OCI-LY7 (cell line): ENCODE results near the gene E2F8. TPM values are rescaled to one million over a fixed set of nuclear protein-coding genes. Genes with fewer than 3 reads are reported as not detected.

Source experiments
- BruUV-seq: library from RNA; stranded (reverse); fragments of 400-500 nt; replicated peaks from 2 replicates; lab custom pipeline; 2021; lab: Mats Ljungman, UMichigan
- CTCF ChIA-PET: fragments of 300-600 bp; sonication (Branson Sonifier 250); formaldehyde crosslinking; loops from one replicate; lab custom pipeline; 2022; ENCODE audit warnings: antibody characterized with exemption; ENCODE audit not compliant: unreplicated experiment; lab: Charles Lee
- POLR2A ChIA-PET: fragments of 300-600 bp; sonication (Branson Sonifier 250); formaldehyde crosslinking; loops from one replicate; lab custom pipeline; 2022; ENCODE audit warnings: antibody characterized with exemption; lab: Charles Lee
- DNase-seq: peaks from one replicate; pipeline ENCODE4 v3.0.0-alpha.2; 2015; ENCODE audit warnings: low spot score
- H2AFZ ChIP-seq: fragments of 200-600 bp; sonication (generic), shearing (Covaris generic); 2 replicates; pipeline ENCODE4 v1.6.1; 2014; ENCODE audit warnings: mild to moderate bottlenecking, antibody characterized with exemption, low read length, moderate library complexity
- H3K27ac ChIP-seq: fragments of 200-600 bp; sonication (generic); 2 replicates; pipeline ENCODE4 v1.5.1; 2014; ENCODE audit warnings: mixed run types, low read depth, mild to moderate bottlenecking, moderate library complexity, low read length, inconsistent platforms; ENCODE audit not compliant: poor library complexity, severe bottlenecking
- H3K36me3 ChIP-seq: fragments of 200-600 bp; sonication (generic); 2 replicates; pipeline ENCODE4 v1.6.1; 2014; ENCODE audit warnings: mild to moderate bottlenecking, antibody characterized with exemption, low read length, moderate library complexity, mixed read lengths; ENCODE audit not compliant: insufficient read depth
- H3K4me1 ChIP-seq: fragments of 200-600 bp; sonication (generic); 2 replicates; pipeline ENCODE4 v1.5.1; 2014; ENCODE audit warnings: mild to moderate bottlenecking, low read length; ENCODE audit not compliant: insufficient read depth, poor library complexity, severe bottlenecking
- H3K4me2 ChIP-seq: fragments of 200-600 bp; sonication (generic); 2 replicates; pipeline ENCODE4 v1.6.1; 2014; ENCODE audit warnings: mild to moderate bottlenecking, low read length
- H3K4me3 ChIP-seq: fragments of 200-600 bp; sonication (generic); 2 replicates; pipeline ENCODE4 v1.5.1; 2014; ENCODE audit warnings: mild to moderate bottlenecking, low read depth, low read length; ENCODE audit not compliant: poor library complexity, severe bottlenecking
- H3K79me2 ChIP-seq: fragments of 200-600 bp; sonication (generic); 2 replicates; pipeline ENCODE4 v1.6.1; 2016; ENCODE audit warnings: low read depth, mild to moderate bottlenecking, low read length, moderate library complexity, mixed read lengths; ENCODE audit not compliant: insufficient read depth
- H3K9me2 ChIP-seq: fragments of 200-600 bp; sonication (generic); 2 replicates; pipeline ENCODE4 v1.6.1; 2016; ENCODE audit warnings: mild to moderate bottlenecking, low read length, mixed read lengths; ENCODE audit not compliant: insufficient read depth
- H3K9me3 ChIP-seq: fragments of 200-600 bp; sonication (generic); 2 replicates; pipeline ENCODE4 v1.6.1; 2014; ENCODE audit warnings: mild to moderate bottlenecking, mixed run types, low read length, mixed read lengths
- H4K20me1 ChIP-seq: fragments of 200-600 bp; sonication (generic); 2 replicates; pipeline ENCODE4 v1.6.1; 2014; ENCODE audit warnings: mild to moderate bottlenecking, antibody characterized with exemption, low read length, moderate library complexity, mixed read lengths; ENCODE audit not compliant: insufficient read depth
- EZH2phosphoT487 ChIP-seq: fragments of 200-600 bp; sonication (generic); IDR thresholded peaks from 2 replicates; pipeline ENCODE4 v1.6.1; 2018; ENCODE audit warnings: low read depth, borderline replicate concordance, mild to moderate bottlenecking, mixed run types, antibody characterized with exemption, low read length, moderate library complexity, mixed read lengths
- intact Hi-C: fragments of 100-400 bp; cut with micrococcal nuclease; formaldehyde crosslinking; loops from one replicate; pipeline ENCODE4 v1.10.0; 2022; ENCODE audit not compliant: unreplicated experiment
- total RNA-seq, 2 experiments: library from RNA; depleted of rRNA in 1 of 2; stranded (reverse); fragments of >200 nt in 1 of 2; shearing (Covaris generic) in 1 of 2; gene quantifications; 2 replicates each; pipeline ENCODE4 v1.2.3, GENCODE V29; 2014 to 2022
- TF ChIP-seq, protein P1 (sequence below): fragments of 200-600 bp; sonication (generic); conservative IDR thresholded peaks from 2 replicates; pipeline ENCODE4 v1.5.1; 2014; ENCODE audit warnings: mild to moderate bottlenecking, antibody characterized with exemption, low read length, moderate library complexity, mixed read lengths

E2F8 gene
- total RNA-seq, 2 experiments from 2014 or later, result 29.3 to 55.7 TPM

DNA sequence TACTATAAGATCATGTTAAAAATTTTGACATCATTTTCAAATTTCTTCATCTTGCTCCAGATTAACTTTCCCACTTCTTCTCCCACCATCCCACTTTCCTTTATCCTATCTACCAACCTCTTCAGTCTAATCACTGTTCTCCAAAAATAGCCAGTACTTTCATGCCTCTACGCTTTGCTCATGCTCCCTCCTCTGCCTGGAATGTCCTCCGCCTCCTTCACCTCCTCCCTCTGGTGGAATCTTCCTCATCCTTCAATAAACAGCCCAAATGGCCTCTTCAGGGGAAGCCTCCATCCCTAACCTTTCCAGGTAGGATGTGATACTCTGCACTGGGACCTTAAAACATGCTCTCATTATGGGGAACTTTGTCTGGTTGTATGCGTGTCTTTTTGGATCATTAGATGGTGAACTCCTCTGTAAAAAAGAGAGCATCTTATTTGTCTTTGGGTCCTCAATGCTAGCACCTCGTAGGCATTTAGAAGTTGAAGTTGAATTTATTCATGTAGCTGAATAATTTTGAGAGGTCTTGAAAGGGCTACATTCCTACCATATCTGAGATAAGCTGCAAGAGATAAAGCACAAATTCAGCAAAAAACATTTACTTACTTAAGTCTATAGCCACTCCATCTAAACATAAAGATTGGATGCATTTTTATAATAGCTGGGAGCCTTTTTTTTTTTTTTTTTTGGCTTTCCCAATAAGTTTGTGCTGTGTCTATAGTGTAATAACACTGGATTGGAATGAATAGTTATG, 31.0 kb downstream of the E2F8 start:
- POLR2A ChIA-PET, result no interaction called here

DNA sequence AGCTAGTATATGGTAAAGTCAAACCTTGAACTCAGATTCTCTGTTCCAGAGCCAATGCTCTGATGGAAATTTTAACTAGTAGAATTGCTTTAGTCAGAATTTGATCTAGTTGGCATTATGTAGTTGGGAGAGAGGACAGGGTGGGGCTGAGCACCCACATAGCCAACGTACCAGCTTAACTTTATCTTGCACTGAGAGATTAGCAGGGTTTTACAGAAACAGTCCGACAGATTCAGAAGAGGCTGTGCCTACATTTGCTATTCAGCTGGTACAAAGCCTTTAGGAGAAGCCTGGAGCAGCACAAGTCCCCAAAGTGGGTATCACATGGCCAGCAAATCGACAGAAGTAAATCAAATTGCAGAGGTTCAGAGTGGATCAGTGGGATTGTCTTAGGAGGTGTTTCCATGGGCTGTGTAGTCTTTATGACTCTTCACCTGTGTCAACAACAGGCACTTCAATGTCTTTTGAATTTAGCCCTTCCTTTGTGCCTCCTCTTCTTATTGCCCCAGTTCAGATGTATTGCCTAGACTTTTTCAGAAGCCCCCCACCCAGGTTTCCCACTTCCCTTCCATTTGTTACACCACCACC, 31.7 kb downstream of the E2F8 start:
- POLR2A ChIA-PET, result no interaction called here
- H4K20me1 ChIP-seq, result no peaks in the 10 kb centered on the region
- no peaks in the 10 kb centered on the region for H3K9me3 ChIP-seq
- no peaks in the 10 kb centered on the region for H3K36me3 ChIP-seq
- DNase-seq, result no peak
- H2AFZ ChIP-seq, result no peak overlapping the region
- H3K4me1 ChIP-seq, result no peaks in the 10 kb centered on the region
- no TSS peak for BruUV-seq
- H3K4me3 ChIP-seq, result no peak overlapping the region
- TF ChIP-seq EZH2phosphoT487, result no peak
- TF ChIP-seq, protein P1, sequence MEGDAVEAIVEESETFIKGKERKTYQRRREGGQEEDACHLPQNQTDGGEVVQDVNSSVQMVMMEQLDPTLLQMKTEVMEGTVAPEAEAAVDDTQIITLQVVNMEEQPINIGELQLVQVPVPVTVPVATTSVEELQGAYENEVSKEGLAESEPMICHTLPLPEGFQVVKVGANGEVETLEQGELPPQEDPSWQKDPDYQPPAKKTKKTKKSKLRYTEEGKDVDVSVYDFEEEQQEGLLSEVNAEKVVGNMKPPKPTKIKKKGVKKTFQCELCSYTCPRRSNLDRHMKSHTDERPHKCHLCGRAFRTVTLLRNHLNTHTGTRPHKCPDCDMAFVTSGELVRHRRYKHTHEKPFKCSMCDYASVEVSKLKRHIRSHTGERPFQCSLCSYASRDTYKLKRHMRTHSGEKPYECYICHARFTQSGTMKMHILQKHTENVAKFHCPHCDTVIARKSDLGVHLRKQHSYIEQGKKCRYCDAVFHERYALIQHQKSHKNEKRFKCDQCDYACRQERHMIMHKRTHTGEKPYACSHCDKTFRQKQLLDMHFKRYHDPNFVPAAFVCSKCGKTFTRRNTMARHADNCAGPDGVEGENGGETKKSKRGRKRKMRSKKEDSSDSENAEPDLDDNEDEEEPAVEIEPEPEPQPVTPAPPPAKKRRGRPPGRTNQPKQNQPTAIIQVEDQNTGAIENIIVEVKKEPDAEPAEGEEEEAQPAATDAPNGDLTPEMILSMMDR, result no peak
- H3K79me2 ChIP-seq, result no peaks in the 10 kb centered on the region
- H3K27ac ChIP-seq, result no peak overlapping the region
- intact Hi-C loops, result no loop called here
- CTCF ChIA-PET, result no interaction called here
- no peaks in the 10 kb centered on the region for H3K9me2 ChIP-seq
- no peak overlapping the region for H3K4me2 ChIP-seq

More for the DNA sequence above, 31.0 kb downstream of the E2F8 start:
- intact Hi-C loops, result no loop called here
- CTCF ChIA-PET, result no interaction called here
- H3K79me2 ChIP-seq, result no peaks in the 10 kb centered on the region
- H3K36me3 ChIP-seq, result no peaks in the 10 kb centered on the region
- no peaks in the 10 kb centered on the region for H3K4me1 ChIP-seq
- no peaks in the 10 kb centered on the region for H3K9me2 ChIP-seq
- no peak overlapping the region for H3K4me2 ChIP-seq
- TF ChIP-seq, protein P1, result no peak
- no peak for TF ChIP-seq EZH2phosphoT487
- no peak overlapping the region for H3K4me3 ChIP-seq
- DNase-seq, result no peak
- BruUV-seq, result no TSS peak
- no peaks in the 10 kb centered on the region for H4K20me1 ChIP-seq
- no peaks in the 10 kb centered on the region for H3K9me3 ChIP-seq
- no peak overlapping the region for H2AFZ ChIP-seq
- H3K27ac ChIP-seq, result no peak overlapping the region

DNA sequence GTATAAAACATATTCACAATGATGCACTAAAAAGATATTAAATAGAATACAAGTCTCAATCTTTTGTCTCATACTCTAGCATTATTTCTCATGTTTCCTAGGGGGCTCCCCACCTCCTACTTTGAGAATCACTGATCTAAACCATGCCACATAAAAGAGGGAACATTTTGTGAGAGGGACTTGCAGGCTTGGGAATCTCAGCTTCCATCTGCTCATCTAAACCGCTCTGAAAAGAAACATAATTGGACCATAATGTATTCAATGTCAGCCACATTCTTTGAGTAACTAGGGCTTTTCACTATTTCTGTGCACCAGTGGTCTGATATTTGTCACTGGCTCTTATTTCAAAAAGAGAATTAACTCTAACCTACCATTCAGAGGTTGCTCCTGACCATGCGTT, 32.6 kb downstream of the E2F8 start:
- no peak overlapping the region for H3K4me2 ChIP-seq
- BruUV-seq, result no TSS peak
- intact Hi-C loops, result no loop called here
- TF ChIP-seq EZH2phosphoT487, result no peak
- no peak overlapping the region for H3K4me3 ChIP-seq
- DNase-seq, result no peak
- no peak overlapping the region for H2AFZ ChIP-seq
- H3K4me1 ChIP-seq, result no peaks in the 10 kb centered on the region
- H3K9me2 ChIP-seq, result no peaks in the 10 kb centered on the region
- CTCF ChIA-PET, result no interaction called here
- no peaks in the 10 kb centered on the region for H4K20me1 ChIP-seq
- no peaks in the 10 kb centered on the region for H3K9me3 ChIP-seq
- no peak overlapping the region for H3K27ac ChIP-seq
- no peaks in the 10 kb centered on the region for H3K36me3 ChIP-seq
- no peaks in the 10 kb centered on the region for H3K79me2 ChIP-seq
- POLR2A ChIA-PET, result no interaction called here
